Pons (tissue), 1 donor: Measurements from ENCODE around the gene LRRC58.

Source experiments
- DNase-seq: peaks from one replicate; pipeline ENCODE4 v3.0.0-alpha.2; 2016; ENCODE audit warnings: low spot score

Gene LRRC58

DNA sequence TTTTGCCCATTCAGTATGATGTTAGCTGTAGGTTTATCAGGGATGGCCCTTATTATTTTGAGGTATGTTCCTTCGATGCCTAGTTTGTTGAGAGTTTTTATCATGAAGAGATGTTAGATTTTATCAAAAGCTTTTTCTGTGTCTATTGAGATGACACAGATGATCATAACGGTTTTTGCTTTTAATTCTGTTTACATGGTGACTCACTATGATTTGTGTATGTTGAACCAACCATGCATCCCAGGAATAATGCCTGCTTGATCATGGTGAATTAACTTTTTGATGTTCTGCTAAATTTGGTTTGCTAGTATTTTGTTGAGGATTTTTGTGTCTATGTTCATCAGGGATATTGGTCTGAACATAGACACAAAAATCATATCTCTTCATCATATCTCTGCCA lies 72.4 kb downstream of the LRRC58 start:
- DNase-seq, result no peak

- DNase-seq, result no peak
These were observed 73.5 kb downstream of the LRRC58 start for GRCh38 chr3:120275618-120276017.

DNA sequence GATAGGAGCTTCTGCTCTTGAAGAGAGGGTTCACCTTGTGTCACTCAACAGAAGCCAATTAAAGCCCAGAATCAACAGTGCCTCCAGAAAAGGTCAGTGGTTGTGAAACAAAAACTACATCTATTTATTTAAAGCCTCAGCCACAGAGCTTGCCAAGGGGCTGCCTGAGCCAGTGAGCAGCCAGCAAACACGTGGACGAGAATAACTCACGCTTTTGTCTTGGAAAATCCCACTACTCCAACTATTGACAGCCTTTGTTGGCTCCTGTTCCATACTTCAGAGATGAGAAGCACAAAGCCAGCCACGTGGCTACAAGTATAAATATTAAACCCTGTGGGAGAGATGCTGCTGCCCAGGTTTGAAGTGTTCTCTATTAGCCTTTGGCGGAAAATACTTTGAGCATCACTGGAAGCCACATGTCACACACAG lies 74.4 kb downstream of the LRRC58 start:
- peak; percentile 12 for DNase-seq
